HG02970 (cell line): Measurements from ENCODE around the gene SUSD3.

Experiments
- ATAC-seq: cut with Tn5 transposase; IDR thresholded peaks from one replicate; pipeline ENCODE4 v1.9.1; 2021; ENCODE audit warnings: mild to moderate bottlenecking, moderate library complexity, moderate number of reproducible peaks; ENCODE audit not compliant: unreplicated experiment, low FRiP score

SUSD3 gene

GRCh38 chr9:93050231-93050630 is 8.3 kb upstream of the SUSD3 start:
- ATAC-seq: no peak

DNA sequence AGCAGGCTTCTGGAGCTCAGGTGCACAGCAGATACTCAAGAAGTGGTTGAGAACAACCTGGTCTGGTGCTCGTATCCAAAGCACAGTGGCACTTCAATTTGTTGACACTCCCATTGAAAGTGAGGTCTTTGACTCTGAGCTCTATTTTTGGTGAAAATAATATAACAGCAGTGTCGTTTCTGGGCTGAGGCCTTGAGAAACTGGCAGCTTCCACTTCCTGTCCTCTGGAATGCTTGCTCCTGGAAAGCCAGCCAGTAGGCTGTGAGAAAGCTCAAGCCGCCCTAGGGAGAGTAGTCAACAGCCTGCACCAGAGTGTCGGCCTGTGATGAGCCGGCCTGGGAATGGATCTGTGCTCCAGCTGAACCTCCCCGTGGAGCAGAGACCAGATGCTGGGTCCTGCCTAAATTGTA is 6.8 kb upstream of the SUSD3 start:
- ATAC-seq: no peak

GRCh38 chr9:93052791-93053540 is 5.5 kb upstream of the SUSD3 start:
- ATAC-seq: no peak

DNA sequence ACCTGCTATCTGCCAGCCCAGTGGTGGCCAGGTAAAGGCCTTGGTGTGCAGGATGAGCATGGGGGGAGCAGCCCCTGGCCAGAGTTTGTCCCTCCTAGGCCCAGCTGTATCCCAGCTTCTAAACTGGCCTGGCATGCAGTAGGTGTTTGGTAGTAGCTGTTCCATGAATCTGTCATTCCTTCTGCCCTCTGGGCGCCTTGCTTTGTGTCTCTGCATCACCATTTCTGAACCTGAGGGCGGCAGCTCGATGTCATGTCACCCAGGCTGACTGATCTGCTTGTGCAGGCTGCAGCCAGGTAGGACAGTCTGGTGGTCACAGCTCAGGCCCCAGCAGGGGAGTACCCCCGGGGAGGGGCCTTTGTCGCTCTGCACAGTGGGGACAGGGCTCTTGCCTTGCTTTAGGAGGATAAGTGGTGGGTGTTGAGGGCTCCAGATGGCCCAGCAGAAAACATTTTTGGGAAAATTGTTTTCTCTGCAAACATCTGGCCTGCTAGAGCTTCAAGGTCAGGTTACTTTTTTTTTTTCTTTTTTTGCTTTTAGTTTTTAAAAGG is 4.6 kb upstream of the SUSD3 start:
- no peak for ATAC-seq

GRCh38 chr9:93054758-93055704 is 3.5 kb upstream of the SUSD3 start:
- no peak for ATAC-seq

- no peak for ATAC-seq
Observed at GRCh38 chr9:93057042-93057702, 1.3 kb upstream of the SUSD3 start.

DNA sequence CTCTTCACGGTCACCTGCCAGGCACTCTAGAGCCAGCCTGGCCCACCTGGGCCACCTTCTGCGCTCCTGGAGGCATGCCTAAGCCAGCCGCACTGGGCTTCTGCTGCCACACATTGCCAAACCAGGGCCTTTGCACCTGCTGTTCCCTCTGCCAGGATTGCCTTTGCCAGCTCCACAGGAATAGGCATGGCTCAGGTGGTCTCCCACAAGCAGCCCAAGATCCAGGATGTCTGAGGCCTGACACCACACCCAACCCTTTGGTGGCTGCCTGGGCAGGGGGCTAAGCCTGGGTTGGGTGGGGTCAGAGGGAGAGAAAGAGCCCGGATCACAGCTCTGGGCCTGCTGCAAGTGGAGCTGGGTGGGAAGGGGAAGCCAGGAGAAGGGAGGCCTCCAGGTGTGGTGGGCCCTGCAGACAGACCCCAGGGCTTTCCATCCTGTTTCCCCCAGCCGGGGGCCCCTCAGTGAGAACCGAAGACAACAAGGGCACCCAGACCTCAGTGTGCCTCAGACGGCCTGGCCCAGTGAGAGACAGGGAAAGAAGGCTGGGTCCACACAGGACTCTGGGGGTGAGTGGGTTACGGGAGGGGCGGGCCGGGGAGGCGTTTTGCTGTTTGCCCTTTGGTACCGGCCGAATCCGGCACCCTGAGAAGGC is 672 bp upstream of the SUSD3 start:
- peak; percentile 14 for ATAC-seq

DNA sequence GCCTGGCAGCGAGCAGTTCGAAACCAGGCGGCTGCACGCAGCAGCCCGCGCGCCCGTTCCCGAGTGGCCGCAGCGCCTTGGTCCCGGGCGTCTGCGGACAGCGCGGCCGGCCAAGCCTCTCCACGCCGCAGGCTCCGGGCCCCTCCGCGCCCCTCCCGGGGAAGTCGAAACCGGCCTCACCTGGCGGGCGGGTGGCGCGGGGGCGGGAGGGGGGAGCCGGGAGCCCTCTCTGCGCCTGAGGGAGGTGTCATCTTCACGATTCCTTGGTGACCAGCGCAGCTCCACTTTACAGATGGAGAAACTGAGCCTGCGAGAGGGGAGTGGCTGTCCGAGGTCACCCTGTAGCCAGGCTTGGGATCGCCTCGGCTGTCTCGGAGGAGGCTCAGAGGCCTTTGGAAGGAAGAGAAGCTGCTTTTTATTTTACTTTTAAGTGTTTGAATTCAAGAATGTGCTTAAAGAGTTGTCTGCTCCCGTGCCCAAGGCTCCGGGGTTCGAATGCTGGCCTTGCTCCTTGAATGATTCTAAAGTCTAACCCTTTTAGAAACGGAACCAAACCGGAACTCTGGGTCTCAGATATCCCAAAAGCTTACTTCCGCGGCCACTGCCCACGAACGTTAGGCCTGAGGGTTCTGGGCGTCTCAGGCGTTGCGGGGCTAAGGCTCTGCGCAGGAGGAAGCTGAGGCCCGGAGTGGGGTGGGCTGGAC is 662 bp downstream of the SUSD3 start:
- ATAC-seq: peak; percentile 2

GRCh38 chr9:93059715-93060578 is 1.4 kb downstream of the SUSD3 start:
- ATAC-seq: no peak

- no peak for ATAC-seq
Observed at GRCh38 chr9:93060746-93061259, 2.3 kb downstream of the SUSD3 start.

- ATAC-seq: no peak
Observed at GRCh38 chr9:93061260-93061751, 2.8 kb downstream of the SUSD3 start.

- ATAC-seq: no peak
Observed at GRCh38 chr9:93061791-93062763, 3.6 kb downstream of the SUSD3 start.

- peak; percentile 74 for ATAC-seq
Observed at GRCh38 chr9:93064392-93065134, 6.1 kb downstream of the SUSD3 start.

- ATAC-seq: no peak
Observed at GRCh38 chr9:93065135-93065720, 6.7 kb downstream of the SUSD3 start.

DNA sequence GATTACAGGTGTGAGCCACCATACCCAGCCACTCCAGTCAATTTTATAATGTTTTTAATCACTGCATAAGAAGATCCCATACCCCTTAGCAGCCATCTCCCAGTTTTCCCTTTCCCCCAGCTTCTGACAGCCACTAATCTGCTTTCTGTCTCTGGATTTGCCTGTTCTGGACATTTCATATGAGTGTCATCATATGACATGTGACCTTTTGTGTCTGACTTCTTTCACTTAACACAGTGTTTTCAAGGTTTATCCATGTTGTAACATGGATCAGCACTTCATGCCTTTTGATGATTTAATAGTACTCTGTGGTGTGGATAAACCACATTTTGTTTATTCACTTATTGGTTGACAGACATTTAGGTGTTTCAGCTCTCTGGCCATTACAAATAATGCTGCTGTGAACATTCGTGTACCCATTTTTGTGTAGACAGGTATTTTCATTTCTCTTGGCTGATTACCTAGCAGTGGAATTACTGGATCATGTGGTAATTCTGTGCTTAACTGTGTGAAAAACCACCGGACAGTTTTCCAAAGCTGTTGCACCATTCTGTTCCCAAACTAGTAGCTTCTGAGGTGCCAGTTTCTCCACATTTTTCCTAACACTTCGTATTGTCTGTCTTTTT is 8.6 kb downstream of the SUSD3 start:
- no peak for ATAC-seq

DNA sequence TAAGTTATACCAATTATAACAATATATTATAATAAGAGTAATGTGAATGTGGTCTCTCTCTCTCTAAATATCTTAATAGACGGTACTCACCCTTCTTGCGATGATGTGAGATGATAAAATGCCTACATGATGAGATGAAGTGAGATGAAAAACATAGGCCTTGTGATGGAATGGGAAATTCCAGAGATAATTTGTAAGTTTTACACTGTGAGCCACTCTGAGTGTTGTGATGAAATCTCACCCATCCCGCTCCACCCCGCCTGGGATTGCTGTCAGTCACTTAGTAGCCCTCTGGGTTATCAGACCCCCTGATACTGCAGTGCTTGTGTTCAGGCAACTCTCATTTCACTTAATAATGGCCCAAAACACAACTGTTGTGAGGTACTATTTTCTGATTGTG is 10.5 kb downstream of the SUSD3 start:
- no peak for ATAC-seq
